Hematopoietic multipotent progenitor cell treated with erythropoietin and hydrocortisone succinate and interleukin-3 and kit ligand, for 17 days (in vitro differentiated cells): ENCODE data around the gene RALA.
"Not testable (repeated sequence)": the region's sequence is repeated elsewhere in the genome, so short reads cannot be mapped to it uniquely, and the experiment has no call there.

ENCODE experiments used
- DNase-seq: peaks from one replicate; pipeline ENCODE4 v3.0.0-alpha.2; 2015; ENCODE audit warnings: low spot score

The RALA gene

DNA sequence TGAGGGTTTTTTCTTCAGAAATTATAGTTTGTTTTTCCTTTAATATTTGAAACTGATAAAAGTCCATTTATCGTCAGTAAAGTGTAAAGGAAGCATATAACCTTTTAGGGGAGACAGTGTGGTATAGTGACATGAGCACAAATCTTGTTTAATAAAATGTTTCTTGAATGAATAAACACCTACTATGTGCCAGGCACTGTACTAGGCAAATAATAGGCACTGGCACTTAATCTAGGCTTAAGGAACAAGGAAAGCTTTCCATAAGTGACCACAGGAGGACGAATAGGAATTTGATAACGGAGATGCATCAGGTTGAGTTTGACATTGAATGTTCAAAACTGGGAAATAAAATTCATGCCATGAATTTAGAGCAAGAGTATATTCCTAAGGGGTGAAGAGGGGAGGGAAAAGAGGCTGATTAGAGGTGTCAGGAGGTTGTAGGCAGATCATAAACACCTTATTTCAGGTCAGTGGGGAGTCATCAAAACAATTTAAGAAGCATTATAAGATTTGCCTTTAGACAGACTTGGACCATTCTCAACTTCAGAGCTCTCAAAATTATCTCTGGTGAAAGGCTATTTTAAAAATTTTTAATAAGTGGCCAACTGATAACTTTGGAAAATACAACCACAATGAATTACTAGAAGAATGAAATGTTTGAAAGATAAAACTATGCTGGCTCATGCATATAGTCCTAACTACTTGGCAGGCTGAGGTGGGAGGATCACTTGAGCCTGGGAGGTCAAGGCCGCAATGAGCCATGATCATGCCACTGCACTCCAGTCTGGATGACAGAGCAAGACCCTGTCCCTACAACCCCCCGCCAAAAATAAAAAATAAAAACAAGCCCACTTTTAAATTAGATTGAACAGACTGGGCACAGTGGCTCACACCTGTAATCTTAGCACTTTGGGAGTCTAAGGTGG, 22.4 kb downstream of the RALA start:
- no peak for DNase-seq

DNA sequence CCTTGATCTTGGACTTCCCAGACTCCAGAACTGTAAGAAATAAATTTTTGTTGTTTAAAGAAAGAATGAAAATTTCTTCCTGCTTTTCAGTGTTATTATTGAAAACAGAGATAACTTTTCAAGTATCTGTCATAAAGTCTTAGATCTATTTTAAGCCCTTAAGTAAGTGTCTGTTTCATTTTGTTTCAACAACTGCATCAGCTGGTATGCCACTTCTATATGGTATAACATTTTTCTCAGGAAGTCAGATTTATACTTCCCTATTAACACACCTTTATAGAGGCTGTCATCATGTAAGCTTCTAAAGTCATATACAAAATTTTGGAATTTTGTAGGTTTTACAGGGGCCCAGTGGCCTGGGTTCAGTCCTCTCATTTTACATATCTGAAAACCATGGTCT, 24.4 kb downstream of the RALA start:
- no peak for DNase-seq

DNA sequence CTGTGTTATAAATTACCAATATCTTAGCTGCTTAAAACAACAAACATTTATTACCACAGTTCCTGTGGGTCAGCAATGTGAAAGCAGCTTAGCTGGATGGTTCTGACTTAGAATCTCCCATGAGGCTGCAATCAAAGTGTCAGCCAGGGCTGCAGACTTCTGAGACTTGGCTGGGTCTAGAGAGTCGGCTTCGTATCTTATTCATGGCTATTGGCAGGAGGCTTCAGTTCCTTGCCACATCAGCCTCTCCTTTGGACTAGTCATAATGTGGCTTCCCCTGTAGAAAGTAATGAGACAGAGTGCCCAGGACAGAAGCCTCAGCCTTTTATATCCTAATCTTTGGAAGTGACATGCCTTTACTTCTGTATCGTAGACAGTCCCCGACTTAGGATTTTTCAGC, 27.3 kb downstream of the RALA start:
- no peak for DNase-seq

DNA sequence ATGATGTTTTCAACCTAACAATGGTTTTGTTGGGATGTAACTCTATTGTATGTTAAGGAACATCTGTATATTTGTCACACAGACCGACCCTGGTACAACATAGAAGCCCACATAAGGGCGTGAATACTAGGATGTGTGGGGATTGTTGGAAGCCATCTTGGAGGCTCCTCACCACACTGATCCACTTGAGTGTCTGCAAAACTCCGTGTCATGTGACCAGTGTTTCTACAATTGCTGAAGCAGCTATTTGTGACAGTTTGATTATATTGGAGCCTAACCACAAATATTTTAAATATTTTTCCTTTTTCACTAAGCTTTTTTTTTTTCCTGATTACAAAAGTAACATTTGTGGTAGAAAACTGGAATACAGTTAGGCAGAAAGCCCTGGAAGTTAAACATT, 27.9 kb downstream of the RALA start:
- no peak for DNase-seq

- DNase-seq, result no peak
These were observed 33.0 kb downstream of the RALA start for GRCh38 chr7:39656415-39656814.

DNA sequence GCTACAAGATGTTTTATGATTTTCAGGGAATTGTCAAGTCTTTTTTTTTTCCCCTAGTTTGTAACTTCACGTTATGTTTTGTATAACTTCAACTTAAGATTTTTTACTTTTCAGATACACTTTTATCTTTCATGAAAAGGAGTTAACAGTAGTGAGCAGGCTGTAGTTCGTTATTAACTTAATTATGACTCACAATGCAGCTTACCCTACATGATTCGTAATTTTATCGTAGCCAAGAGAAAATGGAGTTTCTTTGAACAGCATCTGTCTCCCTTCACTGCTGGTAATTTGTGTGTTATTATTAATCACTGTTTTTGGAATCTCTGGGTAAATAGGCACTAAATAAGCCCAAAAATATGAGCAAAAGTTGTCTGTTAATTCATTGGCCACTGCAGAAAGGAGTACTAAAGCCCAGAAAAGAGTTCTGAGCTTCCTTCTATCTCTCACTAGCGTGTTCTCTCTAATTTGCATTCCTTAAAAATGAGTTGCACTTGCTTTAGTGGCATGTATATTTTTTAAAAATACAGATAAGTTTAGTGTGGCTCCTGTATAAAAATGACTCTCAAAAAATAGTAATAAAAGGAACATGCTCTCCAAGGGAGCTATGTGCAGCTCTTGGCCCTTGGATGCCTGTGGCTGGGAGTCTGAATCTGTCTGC, 36.1 kb downstream of the RALA start:
- DNase-seq, result no peak

GRCh38 chr7:39661960-39662359, 38.6 kb downstream of the RALA start:
- no peak for DNase-seq

- DNase-seq, result no peak
These were observed 39.9 kb downstream of the RALA start for GRCh38 chr7:39663263-39663662.

DNA sequence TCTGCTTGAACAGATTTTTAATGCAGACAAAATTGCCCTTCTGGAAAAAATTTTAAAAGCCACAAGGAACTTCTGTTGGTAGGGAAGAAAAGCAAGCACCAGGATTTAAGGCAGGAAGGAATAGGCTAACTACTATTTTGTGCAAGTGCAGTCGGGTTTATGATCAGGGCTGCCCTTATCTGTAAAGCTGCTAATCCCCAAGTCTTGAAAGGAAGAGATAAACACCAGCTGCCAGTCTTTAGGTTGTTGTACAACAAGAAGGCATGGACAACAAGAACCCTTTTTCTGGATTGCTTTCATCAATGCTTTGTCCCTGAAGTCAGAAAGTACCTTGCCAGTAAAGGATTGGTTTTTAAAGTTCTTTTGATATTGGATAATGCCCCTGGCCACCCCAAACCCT, 40.7 kb downstream of the RALA start:
- no peak for DNase-seq

GRCh38 chr7:39664585-39664984, 41.2 kb downstream of the RALA start:
- DNase-seq, result no peak

- no peak for DNase-seq
These were observed 43.2 kb downstream of the RALA start for GRCh38 chr7:39666562-39666961.

DNA sequence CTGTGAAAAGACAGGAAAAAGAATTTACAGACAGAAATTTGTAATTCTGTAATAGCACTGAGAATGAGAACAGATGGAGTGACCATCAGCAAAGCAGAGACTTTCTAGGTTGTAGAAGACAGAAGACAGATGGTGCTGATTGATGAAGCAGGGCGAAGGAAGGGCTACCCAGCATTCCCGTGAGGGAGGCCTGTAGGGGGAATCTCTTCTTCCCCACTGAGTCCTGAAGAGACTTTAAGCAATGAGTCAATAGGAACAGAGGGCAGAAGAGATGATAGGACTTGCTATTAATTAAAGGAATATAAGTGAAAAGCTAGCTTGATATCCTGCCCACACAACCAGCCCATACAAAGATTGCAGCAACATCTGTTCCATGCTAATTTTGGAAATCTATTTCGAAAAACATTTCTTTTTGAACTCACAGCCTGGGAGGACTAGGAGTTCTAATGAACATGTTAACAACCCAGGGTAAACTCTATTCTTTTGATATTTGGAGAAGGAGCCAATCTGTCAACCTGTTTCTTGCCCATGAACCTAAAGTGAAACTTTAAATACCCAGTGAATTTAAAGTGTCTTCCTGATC, 44.1 kb downstream of the RALA start:
- DNase-seq, result no peak

DNA sequence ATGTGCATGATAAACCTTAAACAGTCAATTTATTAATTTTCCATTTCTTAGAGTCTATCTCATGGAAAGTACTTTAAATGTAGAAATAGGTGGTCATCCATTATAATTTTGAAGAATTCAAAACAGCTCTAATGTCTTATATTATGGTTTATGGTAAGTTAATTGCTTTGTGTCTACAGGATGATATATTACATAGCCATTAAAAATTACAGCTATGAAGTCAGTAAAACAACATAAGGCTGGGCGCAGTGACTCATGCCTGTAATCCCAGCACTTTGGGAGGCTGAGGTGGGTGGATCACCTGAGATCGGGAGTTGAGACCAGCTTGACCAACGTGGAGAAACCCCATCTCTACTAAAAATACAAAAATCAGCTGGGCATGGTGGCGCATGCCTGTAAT, 44.9 kb downstream of the RALA start:
- DNase-seq, result not testable (repeated sequence)

- no peak for DNase-seq
These were observed 46.7 kb downstream of the RALA start for GRCh38 chr7:39670052-39670451.

- DNase-seq, result no peak
These were observed 47.6 kb downstream of the RALA start for GRCh38 chr7:39670934-39671333.

GRCh38 chr7:39672176-39672575, 48.8 kb downstream of the RALA start:
- no peak for DNase-seq

DNA sequence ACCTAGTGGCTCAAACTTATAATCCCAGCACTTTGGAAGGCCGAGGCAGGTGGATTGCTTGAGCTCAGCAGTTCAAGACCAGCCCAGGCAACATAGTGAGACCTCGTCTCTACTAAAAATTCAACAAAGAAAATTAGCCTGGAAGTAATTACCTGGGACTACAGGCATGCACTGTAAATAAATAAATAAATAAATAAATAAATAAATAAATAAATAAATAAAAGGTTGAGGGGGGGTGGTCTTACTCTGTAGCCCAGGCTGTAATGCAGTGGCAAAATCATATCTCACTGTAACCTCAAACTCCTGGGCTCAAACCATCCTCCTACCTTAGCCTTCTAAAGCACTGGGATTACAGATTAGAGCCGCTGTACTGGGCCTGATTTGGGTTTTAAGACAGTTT, 50.5 kb downstream of the RALA start:
- DNase-seq, result no peak

DNA sequence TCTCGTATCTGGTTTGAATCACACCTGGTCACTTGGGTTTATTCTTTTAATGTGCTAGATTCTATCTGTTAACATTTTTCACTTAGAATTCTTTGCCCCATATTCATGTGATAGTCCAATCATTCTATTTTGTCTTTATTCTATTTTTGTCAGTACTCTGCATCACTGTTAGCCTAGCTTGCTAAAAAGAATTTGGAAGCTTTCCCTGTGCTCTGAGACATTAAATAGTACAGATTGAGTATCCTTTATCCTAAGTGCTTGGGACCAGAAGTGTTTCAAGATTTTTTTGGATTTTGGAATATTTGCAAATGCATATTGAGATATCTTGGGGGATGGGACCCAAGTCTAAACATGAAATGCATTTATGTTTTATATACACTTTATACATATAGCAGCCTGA, 51.0 kb downstream of the RALA start:
- DNase-seq, result no peak

GRCh38 chr7:39676346-39676745, 53.0 kb downstream of the RALA start:
- no peak for DNase-seq

GRCh38 chr7:39678930-39679709, 55.7 kb downstream of the RALA start:
- no peak for DNase-seq

GRCh38 chr7:39679874-39680273, 56.5 kb downstream of the RALA start:
- DNase-seq, result not testable (repeated sequence)

- DNase-seq, result no peak
These were observed 58.6 kb downstream of the RALA start for GRCh38 chr7:39681887-39682441.
